HepG2 (cell line): ENCODE measurements around the gene CDC42EP4. TPM values are rescaled to one million over a fixed set of nuclear protein-coding genes. Genes with fewer than 3 reads are reported as not detected.

Experiments
- CC2D1A ChIP-seq: sonication (generic); formaldehyde crosslinking; IDR thresholded peaks from 2 replicates; pipeline ENCODE4 v1.8.1; 2023; ENCODE audit warnings: mild to moderate bottlenecking, missing genetic modification reagents
- GPN1 ChIP-seq: sonication (generic); formaldehyde crosslinking; IDR thresholded peaks from 2 replicates; pipeline ENCODE4 v1.5.1; 2020; ENCODE audit warnings: missing genetic modification reagents, borderline replicate concordance
- HNF4A ChIP-seq: sonication (generic); formaldehyde crosslinking; IDR thresholded peaks from 2 replicates; pipeline ENCODE4 v1.4.0; 2020; ENCODE audit warnings: missing genetic modification reagents
- HNF4G ChIP-seq, 2 experiments: sonication (generic) in 1 of 2; formaldehyde crosslinking in 1 of 2; IDR thresholded peaks; 2 replicates each; pipeline versions ENCODE4 v1.4.0 to v1.6.1; 2011 to 2020; ENCODE audit warnings: borderline replicate concordance in 2 of 2, low read depth in 2 of 2, mild to moderate bottlenecking in 2 of 2, low read length in 1 of 2, missing genetic modification reagents in 1 of 2, moderate library complexity in 1 of 2
- KDM6A ChIP-seq: IDR thresholded peaks from 2 replicates; pipeline ENCODE4 v1.6.1; 2016; ENCODE audit warnings: low read depth
- KLF13 ChIP-seq: sonication (generic); formaldehyde crosslinking; IDR thresholded peaks from 2 replicates; pipeline ENCODE4 v1.4.0; 2020; ENCODE audit warnings: mild to moderate bottlenecking, missing genetic modification reagents
- MED1 ChIP-seq: sonication (generic); formaldehyde crosslinking; IDR thresholded peaks from 2 replicates; pipeline ENCODE4 v1.4.0; 2020; ENCODE audit warnings: missing genetic modification reagents
- MEF2D ChIP-seq: sonication (generic); formaldehyde crosslinking; IDR thresholded peaks from 2 replicates; pipeline ENCODE4 v1.5.1; 2020; ENCODE audit warnings: mild to moderate bottlenecking, missing genetic modification reagents
- MEIS2 ChIP-seq: sonication (generic); formaldehyde crosslinking; IDR thresholded peaks from 2 replicates; pipeline ENCODE4 v1.9.0; 2021; ENCODE audit warnings: mild to moderate bottlenecking, missing genetic modification reagents
- PHF8 ChIP-seq: sonication (generic); formaldehyde crosslinking; IDR thresholded peaks from 2 replicates; pipeline ENCODE4 v1.5.0; 2020; ENCODE audit warnings: missing genetic modification reagents
- ZMAT3 ChIP-seq: sonication (generic); formaldehyde crosslinking; conservative IDR thresholded peaks from 2 replicates; pipeline ENCODE4 v1.7.0; 2021; ENCODE audit warnings: missing genetic modification reagents
- ZNF317 ChIP-seq: sonication (generic); formaldehyde crosslinking; IDR thresholded peaks from 2 replicates; pipeline ENCODE4 v1.5.0; 2020; ENCODE audit warnings: mild to moderate bottlenecking, missing genetic modification reagents
- ZNF510 ChIP-seq: sonication (generic); formaldehyde crosslinking; IDR thresholded peaks from 2 replicates; pipeline ENCODE4 v1.4.0; 2020; ENCODE audit warnings: low read depth, mild to moderate bottlenecking, missing genetic modification reagents
- ZNF788 ChIP-seq: sonication (generic); formaldehyde crosslinking; IDR thresholded peaks from 2 replicates; pipeline ENCODE4 v1.5.0; 2020; ENCODE audit warnings: mild to moderate bottlenecking, missing genetic modification reagents, borderline replicate concordance
- polyA plus RNA-seq, 8 experiments: library from polyadenylated mRNA; depleted of rRNA in 3 of 8; stranded (reverse) in 7 of 8; unstranded in 1 of 8; fragments of >200 nt; fragmentation: Illumina TruSeq in 4 of 8; extraction: Trizol in 4 of 8; gene quantifications; 2 replicates each; pipeline versions ENCODE4 v1.2.1 to v1.2.3, GENCODE V29; 2011 to 2016; ENCODE audit warnings: low read depth in 4 of 8, missing spikeins in 1 of 8, mixed read lengths in 1 of 8; ENCODE audit not compliant: insufficient read depth in 1 of 8
- total RNA-seq, 5 experiments: library from RNA; depleted of rRNA; stranded (reverse); fragments of >200 nt; fragmentation: Illumina TruSeq; extraction: Trizol; gene quantifications; 2 replicates each; pipeline ENCODE4 v1.2.3, GENCODE V29; 2016; ENCODE audit warnings: low read depth in 1 of 5
- TF ChIP-seq, protein P1 (sequence below): sonication (generic); formaldehyde crosslinking; IDR thresholded peaks from 2 replicates; pipeline ENCODE4 v1.4.0; 2020; ENCODE audit warnings: missing genetic modification reagents
- TF ChIP-seq, protein P2 (sequence below): sonication (generic); formaldehyde crosslinking; IDR thresholded peaks from 2 replicates; pipeline ENCODE4 v1.5.0; 2020; ENCODE audit warnings: mild to moderate bottlenecking, missing genetic modification reagents, moderate library complexity
- TF ChIP-seq, protein P3 (sequence below): sonication (generic); formaldehyde crosslinking; conservative IDR thresholded peaks from 2 replicates; pipeline ENCODE4 v1.4.0; 2020; ENCODE audit warnings: mild to moderate bottlenecking, missing genetic modification reagents, moderate library complexity
- TF ChIP-seq, protein P4 (sequence below): sonication (generic); formaldehyde crosslinking; IDR thresholded peaks from 2 replicates; pipeline ENCODE4 v1.4.0; 2020; ENCODE audit warnings: missing genetic modification reagents

Gene CDC42EP4
- total and polyA plus RNA-seq, 2 of the 13 experiments (the other 11 are each of a cell fraction or from before 2014, with no cell fraction given) = 19.0 to 54.0 TPM

DNA sequence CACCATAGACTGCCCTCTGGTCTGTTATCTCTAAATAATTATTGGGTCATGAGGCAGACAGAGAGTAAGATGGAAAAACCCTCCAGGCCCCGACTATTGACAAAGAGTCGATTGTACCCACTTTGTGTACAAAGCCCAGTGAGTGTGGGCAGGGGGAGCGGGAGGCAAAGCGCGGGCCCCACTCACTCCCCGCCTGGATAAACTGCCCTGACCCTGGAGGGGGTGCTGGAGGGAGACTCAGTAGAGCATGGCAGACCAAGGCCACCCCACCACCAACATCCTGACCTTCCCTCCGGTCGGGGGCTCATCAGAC, 38.9 kb downstream of the CDC42EP4 start (continued):
- TF ChIP-seq GPN1 (CRISPR knock-in tag) = no peak
- TF ChIP-seq MED1 (CRISPR knock-in tag) = peak; percentile 88
- TF ChIP-seq, protein P1, sequence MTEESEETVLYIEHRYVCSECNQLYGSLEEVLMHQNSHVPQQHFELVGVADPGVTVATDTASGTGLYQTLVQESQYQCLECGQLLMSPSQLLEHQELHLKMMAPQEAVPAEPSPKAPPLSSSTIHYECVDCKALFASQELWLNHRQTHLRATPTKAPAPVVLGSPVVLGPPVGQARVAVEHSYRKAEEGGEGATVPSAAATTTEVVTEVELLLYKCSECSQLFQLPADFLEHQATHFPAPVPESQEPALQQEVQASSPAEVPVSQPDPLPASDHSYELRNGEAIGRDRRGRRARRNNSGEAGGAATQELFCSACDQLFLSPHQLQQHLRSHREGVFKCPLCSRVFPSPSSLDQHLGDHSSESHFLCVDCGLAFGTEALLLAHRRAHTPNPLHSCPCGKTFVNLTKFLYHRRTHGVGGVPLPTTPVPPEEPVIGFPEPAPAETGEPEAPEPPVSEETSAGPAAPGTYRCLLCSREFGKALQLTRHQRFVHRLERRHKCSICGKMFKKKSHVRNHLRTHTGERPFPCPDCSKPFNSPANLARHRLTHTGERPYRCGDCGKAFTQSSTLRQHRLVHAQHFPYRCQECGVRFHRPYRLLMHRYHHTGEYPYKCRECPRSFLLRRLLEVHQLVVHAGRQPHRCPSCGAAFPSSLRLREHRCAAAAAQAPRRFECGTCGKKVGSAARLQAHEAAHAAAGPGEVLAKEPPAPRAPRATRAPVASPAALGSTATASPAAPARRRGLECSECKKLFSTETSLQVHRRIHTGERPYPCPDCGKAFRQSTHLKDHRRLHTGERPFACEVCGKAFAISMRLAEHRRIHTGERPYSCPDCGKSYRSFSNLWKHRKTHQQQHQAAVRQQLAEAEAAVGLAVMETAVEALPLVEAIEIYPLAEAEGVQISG (CRISPR knock-in tag) = peak; percentile 82
- 0 out of 2 replicates have a peak, but pooled peaks have one; percentile 45 for TF ChIP-seq ZMAT3
- peak; percentile 84 for TF ChIP-seq HNF4A (CRISPR knock-in tag)
- no peak for TF ChIP-seq PHF8 (CRISPR knock-in tag)
- TF ChIP-seq CC2D1A (CRISPR knock-in tag) = 0 out of 2 replicates have a peak, but pooled peaks have one; percentile 84
- TF ChIP-seq KLF13 = no peak
- peak; percentile 85 for TF ChIP-seq MEF2D (CRISPR knock-in tag)
- 0 out of 2 replicates have a peak, but pooled peaks have one; percentile 0 for TF ChIP-seq ZNF317 (CRISPR knock-in tag)
- TF ChIP-seq MEIS2 (CRISPR knock-in tag) = peak; percentile 76; the same call in 1 of the 2 replicates
- TF ChIP-seq, protein P2, sequence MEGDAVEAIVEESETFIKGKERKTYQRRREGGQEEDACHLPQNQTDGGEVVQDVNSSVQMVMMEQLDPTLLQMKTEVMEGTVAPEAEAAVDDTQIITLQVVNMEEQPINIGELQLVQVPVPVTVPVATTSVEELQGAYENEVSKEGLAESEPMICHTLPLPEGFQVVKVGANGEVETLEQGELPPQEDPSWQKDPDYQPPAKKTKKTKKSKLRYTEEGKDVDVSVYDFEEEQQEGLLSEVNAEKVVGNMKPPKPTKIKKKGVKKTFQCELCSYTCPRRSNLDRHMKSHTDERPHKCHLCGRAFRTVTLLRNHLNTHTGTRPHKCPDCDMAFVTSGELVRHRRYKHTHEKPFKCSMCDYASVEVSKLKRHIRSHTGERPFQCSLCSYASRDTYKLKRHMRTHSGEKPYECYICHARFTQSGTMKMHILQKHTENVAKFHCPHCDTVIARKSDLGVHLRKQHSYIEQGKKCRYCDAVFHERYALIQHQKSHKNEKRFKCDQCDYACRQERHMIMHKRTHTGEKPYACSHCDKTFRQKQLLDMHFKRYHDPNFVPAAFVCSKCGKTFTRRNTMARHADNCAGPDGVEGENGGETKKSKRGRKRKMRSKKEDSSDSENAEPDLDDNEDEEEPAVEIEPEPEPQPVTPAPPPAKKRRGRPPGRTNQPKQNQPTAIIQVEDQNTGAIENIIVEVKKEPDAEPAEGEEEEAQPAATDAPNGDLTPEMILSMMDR (CRISPR knock-in tag) = peak; percentile 50; the same call in 1 of the 2 replicates
- peak; percentile 95 for TF ChIP-seq ZNF788
- peak; percentile 67; the same call in 1 of the 2 replicates for TF ChIP-seq HNF4G (IDR thresholded peaks at IDR 0.05; ENCODE audit: borderline replicate concordance, low read depth, low read length)
- TF ChIP-seq HNF4G (CRISPR knock-in tag; IDR thresholded peaks at IDR 0.05; ENCODE audit: borderline replicate concordance, low read depth) = peak; percentile 79; the same call in 1 of the 2 replicates
- TF ChIP-seq, protein P3, sequence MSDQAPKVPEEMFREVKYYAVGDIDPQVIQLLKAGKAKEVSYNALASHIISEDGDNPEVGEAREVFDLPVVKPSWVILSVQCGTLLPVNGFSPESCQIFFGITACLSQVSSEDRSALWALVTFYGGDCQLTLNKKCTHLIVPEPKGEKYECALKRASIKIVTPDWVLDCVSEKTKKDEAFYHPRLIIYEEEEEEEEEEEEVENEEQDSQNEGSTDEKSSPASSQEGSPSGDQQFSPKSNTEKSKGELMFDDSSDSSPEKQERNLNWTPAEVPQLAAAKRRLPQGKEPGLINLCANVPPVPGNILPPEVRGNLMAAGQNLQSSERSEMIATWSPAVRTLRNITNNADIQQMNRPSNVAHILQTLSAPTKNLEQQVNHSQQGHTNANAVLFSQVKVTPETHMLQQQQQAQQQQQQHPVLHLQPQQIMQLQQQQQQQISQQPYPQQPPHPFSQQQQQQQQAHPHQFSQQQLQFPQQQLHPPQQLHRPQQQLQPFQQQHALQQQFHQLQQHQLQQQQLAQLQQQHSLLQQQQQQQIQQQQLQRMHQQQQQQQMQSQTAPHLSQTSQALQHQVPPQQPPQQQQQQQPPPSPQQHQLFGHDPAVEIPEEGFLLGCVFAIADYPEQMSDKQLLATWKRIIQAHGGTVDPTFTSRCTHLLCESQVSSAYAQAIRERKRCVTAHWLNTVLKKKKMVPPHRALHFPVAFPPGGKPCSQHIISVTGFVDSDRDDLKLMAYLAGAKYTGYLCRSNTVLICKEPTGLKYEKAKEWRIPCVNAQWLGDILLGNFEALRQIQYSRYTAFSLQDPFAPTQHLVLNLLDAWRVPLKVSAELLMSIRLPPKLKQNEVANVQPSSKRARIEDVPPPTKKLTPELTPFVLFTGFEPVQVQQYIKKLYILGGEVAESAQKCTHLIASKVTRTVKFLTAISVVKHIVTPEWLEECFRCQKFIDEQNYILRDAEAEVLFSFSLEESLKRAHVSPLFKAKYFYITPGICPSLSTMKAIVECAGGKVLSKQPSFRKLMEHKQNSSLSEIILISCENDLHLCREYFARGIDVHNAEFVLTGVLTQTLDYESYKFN (CRISPR knock-in tag) = peak; percentile 97
- peak; percentile 77 for TF ChIP-seq KDM6A (CRISPR knock-in tag)
- TF ChIP-seq ZNF510 (CRISPR knock-in tag) = no peak
- TF ChIP-seq, protein P4, sequence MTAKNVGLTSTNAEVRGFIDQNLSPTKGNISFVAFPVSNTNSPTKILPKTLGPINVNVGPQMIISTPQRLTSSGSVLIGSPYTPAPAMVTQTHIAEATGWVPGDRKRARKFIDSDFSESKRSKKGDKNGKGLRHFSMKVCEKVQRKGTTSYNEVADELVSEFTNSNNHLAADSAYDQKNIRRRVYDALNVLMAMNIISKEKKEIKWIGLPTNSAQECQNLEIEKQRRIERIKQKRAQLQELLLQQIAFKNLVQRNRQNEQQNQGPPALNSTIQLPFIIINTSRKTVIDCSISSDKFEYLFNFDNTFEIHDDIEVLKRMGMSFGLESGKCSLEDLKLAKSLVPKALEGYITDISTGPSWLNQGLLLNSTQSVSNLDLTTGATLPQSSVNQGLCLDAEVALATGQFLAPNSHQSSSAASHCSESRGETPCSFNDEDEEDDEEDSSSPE = peak; percentile 88
